Left colon (tissue), 2 donors: Measurements from ENCODE around the gene BCAS4. TPM values are rescaled to one million over a fixed set of nuclear protein-coding genes. Genes with fewer than 3 reads are reported as not detected.
A peak's percentile ranks its signal among the peaks of the same experiment; 100 is the strongest.
"Not testable (repeated sequence)": the region's sequence is repeated elsewhere in the genome, so short reads cannot be mapped to it uniquely, and the experiment has no call there.

Source experiments
- ATAC-seq: fragments of 200-7000 bp; cut with Tn5 transposase; one replicate; pipeline ENCODE4 v1.9.1; 2020; ENCODE audit warnings: mild to moderate bottlenecking, moderate library complexity
- DNase-seq, 2 donors: peaks; one replicate each; pipeline ENCODE4 v3.0.0-alpha.2; 2020
- intact Hi-C, 2 donors: fragments of 100-400 bp; cut with DNase I in 1 of 2; cut with micrococcal nuclease in 1 of 2; formaldehyde crosslinking; loops; one replicate each; pipeline versions ENCODE4 v1.11.2 to v1.14.0; 2022; cut with DNase I, micrococcal nuclease
- total RNA-seq, 2 donors: library from RNA; stranded (reverse); fragmentation: NEBNext Ultra II Directional; extraction: Animal tissue kit (Norgen Biotek cat#: 25700); gene quantifications; one replicate each; pipeline ENCODE4 v1.2.1, GENCODE V29; 2021
- donor health status: DM: no; HTN: no; CAD: no.
- donor health status: DM: yes; HTN: yes; CAD: no.

Gene BCAS4
- total RNA-seq, 2 donors from 2014 or later = 0.85 to 2.8 TPM

- peak; percentile 92 to 93 for DNase-seq
- intact Hi-C loops = loop anchor here in 1 of 2 donors (5.0 kb wide), 1 partner anchor 142 kb away; the partner anchor contains the start of gene ADNP
- peak; percentile 88 for ATAC-seq
Measured at GRCh38 chr20:50790651-50791277, 4.1 kb upstream of the BCAS4 start.

- DNase-seq = no peak
- no peak for ATAC-seq
- intact Hi-C loops = loop anchor here in 1 of 2 donors (5.0 kb wide), 1 partner anchor 139 kb away; the partner anchor contains the start of gene ADNP
Measured at GRCh38 chr20:50792708-50793574, 1.9 kb upstream of the BCAS4 start.

- not testable (repeated sequence) for ATAC-seq
- intact Hi-C loops = loop anchor here in 1 of 2 donors (5.0 kb wide), 1 partner anchor 139 kb away; the partner anchor contains the start of gene ADNP
- DNase-seq = peak in 1 of 2 donors; percentile 65
Measured at GRCh38 chr20:50793575-50794016, 1.3 kb upstream of the BCAS4 start.

- DNase-seq = peak in 1 of 2 donors; percentile 43
- peak; percentile 0 for ATAC-seq
Measured at GRCh38 chr20:50794181-50794845, 548 bp upstream of the BCAS4 start.

GRCh38 chr20:50797142-50797541, 2.3 kb downstream of the BCAS4 start:
- intact Hi-C loops = no loop called here
- ATAC-seq (no peak), DNase-seq (no peak)

More at GRCh38 chr20:50794181-50794845, 548 bp upstream of the BCAS4 start:
- intact Hi-C loops = loop anchor here in 1 of 2 donors (5.0 kb wide), 1 partner anchor 138 kb away; the partner anchor contains the start of gene ADNP

- intact Hi-C loops = no loop called here
- no peak for DNase-seq
- ATAC-seq = no peak
Measured at GRCh38 chr20:50798650-50799049, 3.8 kb downstream of the BCAS4 start.

- intact Hi-C loops = no loop called here
- no peak for ATAC-seq
- DNase-seq = no peak
Measured at GRCh38 chr20:50799176-50799889, 4.5 kb downstream of the BCAS4 start.

- ATAC-seq (no peak), DNase-seq (no peak)
- intact Hi-C loops = no loop called here
Measured at GRCh38 chr20:50799890-50800550, 5.2 kb downstream of the BCAS4 start.

GRCh38 chr20:50800986-50801746, 6.3 kb downstream of the BCAS4 start:
- DNase-seq, ATAC-seq, intact Hi-C loops: not testable (repeated sequence)

- intact Hi-C loops = no loop called here
- ATAC-seq (no peak), DNase-seq (no peak)
Measured at GRCh38 chr20:50801747-50802125, 6.9 kb downstream of the BCAS4 start.

- ATAC-seq (no peak), DNase-seq (no peak)
- intact Hi-C loops = no loop called here
Measured at GRCh38 chr20:50802289-50802688, 7.4 kb downstream of the BCAS4 start.

- intact Hi-C loops = no loop called here
- ATAC-seq (peak; percentile 72), DNase-seq (no peak)
Measured at GRCh38 chr20:50804437-50805348, 9.8 kb downstream of the BCAS4 start.

GRCh38 chr20:50805349-50805684, 10.5 kb downstream of the BCAS4 start:
- ATAC-seq (no peak), DNase-seq (no peak)
- intact Hi-C loops = no loop called here

- intact Hi-C loops = no loop called here
Measured at GRCh38 chr20:50806126-50806768, 11.4 kb downstream of the BCAS4 start.

GRCh38 chr20:50810063-50810462, 15.2 kb downstream of the BCAS4 start:
- DNase-seq (no peak), ATAC-seq (no peak)
- intact Hi-C loops = no loop called here

More at GRCh38 chr20:50806126-50806768, 11.4 kb downstream of the BCAS4 start:
- no peak for DNase-seq
- ATAC-seq = no peak

- intact Hi-C loops = no loop called here
- ATAC-seq = no peak
- no peak for DNase-seq
Measured at GRCh38 chr20:50810842-50811241, 16.0 kb downstream of the BCAS4 start.
